NCI-H2227 (cell line): ENCODE data around the gene DGKI.

ENCODE experiments used
- DNase-seq: peaks from one replicate; lab custom pipeline; 2025; ENCODE audit not compliant: unreplicated experiment; lab: John Stamatoyannopoulos, UW

The DGKI gene

DNA sequence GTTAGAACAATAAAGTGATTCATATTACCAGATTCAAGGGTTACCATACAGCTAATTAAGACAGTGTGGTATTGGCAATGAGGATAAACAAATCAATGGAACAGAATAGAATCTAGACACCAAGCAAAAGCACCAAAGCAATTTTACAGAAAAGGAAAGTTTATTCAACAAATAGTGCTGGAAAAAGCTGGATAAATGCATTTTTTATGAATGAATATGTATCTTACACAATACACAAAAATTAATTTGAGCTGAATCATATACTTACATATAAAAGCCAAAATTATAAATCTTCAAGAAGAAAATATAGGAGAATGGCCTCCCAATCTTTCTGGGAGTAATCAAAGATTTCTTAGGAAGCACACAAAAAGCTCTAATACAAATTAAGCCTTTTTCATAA, 282.8 kb downstream of the DGKI start:
- no peak for DNase-seq

DNA sequence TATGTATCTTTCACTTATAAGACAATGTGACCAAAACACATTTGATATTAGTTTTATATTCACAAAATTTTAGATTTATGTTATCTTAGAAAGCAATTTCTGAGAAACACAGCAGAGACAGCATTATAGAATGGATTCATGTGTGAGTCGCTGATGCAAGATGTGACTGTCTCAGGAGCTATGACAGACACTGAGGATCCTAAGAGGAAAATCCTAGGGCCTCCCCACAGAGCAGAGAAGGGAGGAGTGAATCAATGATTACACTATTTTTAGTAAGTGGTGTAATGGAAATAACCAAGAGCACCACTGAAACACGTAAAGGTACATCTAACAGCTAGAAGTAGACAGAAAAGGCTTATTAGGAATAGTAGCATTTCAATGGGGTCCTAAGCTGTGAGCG, 299.3 kb downstream of the DGKI start:
- DNase-seq = no peak

DNA sequence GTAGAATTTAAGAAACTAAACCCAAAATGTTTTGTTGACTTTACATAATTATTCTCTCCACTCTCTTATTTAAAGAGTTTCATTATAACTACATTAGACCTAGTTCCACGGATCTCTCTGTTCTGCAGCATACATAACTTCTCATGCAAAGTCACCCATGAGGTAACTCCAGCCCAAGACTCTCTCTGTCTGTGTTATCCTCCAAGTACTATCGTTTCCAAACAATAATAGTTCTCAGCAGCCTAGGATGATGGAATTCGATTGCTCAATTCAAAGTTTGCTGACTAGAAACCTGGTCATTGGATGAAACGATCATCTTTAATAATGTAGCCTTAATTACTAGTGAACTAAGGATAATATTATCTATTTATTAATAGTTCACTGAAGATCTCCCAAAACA, 300.1 kb downstream of the DGKI start:
- DNase-seq = no peak

DNA sequence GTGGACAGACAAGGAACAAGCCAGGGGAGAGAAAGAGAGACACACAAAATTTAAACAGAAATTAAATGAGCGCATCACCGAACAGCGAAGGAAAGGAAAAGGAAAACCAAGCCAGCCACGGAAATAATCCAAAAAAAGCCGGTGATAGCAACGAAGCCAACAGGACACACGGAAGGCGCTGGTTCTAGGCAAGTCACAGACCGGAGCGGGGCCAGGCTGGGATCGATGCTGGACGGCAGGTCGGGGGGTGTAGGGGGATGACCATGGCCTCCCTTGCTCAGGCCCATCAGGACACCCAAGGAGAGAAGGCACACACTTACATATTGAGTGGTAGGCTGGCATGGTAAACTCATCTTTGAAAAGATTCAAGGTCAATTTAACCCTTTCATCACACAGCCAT, 300.8 kb downstream of the DGKI start:
- no peak for DNase-seq

DNA sequence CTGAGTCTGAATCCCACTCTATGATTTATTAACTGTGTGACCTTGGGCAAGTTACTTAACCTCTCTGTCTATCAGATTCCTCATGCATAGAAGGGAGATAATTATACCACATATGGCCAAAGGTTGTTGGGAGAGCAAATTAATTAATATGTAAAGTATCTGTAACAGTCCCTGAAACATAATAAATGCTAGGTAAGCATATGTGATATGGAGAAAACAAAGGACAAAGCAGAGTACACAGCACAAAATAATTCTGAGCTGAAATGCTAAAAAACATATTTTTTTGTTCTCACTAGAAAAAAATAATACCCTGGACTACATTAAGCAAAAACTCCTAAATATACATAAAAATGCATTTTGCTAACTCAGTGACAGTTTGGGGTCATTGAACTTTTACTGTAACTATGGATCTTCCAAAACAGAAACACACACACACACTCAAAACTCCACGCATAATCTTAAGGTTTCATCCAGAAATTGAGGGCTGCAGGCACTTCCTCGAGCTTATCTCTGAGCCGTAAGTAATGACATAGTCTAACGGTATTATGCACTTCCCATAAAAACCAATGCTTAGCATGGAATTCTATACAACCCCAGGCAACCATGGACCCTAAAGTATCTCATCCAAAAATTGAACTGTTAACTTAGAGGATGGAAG, 301.6 kb downstream of the DGKI start:
- DNase-seq = no peak

DNA sequence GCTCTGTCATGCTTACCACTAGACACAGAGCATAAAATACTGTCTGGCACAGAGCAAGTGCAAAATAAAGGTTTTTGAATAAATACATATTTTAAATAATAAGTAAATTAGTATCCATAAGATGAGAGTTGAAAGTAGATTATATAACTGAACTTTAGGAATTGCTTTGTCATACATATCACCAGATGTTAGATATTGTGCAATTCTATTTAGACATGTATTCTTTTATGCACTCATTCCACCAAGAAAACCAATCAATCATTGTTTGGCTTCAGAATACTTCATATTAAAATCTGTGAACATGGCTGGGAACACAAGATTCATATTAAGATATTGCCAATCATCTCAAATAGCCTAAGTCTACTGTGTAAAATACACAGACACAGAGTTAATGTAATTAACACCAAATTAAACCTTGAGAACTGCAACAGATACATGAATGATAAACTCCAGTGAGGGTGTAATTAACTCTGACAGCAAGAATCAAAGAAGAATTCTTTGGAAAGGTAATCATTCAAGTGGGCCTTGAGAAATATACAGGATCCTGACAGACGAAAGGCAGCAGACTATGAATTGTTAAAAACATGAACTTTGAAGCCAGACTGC, 302.2 kb downstream of the DGKI start:
- no peak for DNase-seq

DNA sequence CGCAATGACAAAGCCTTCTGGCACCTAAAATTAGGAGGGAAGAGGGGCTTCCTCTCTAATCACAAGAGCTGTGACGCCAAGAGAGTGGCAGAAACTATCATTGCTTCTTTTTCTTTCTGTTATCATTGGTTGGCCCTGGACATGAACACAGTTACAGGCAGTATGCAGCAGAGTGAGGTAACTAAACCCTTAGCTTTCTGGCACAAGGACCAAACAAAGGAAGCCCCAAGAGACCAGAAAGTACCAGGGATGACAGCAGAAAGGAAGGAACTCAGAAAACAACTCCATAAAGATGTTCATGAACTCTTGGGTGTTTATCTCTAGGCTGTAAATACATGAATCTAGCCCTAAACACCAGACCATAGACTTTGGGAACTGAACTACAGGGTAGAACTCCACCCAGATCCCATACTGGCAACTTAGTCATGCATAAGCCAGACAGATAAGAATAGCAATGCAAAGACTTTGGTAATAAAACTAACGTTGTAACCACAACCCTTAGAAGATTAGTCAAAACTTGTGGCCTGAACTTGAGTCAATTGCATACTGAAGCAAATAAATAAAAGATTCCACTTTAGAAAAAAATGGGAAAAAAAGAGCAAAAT, 307.6 kb downstream of the DGKI start:
- no peak for DNase-seq

DNA sequence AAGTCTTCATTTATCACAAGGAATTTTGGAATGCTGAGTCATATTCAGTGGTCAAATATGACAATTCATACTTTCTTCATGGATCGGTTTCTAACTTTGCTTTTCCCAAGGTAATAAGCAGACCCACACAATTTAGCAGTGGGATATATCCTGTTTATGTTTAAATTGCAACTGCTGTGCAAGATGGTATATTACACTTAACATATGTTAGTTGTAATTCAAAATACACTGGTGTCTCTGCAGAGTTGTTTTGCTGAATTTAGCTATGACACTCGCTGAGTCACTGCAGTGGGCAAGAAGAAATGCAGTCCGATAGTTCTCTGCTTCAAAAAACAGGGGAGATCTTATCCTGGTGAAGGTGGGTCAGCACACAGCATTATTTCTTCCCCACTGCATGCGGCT, 308.4 kb downstream of the DGKI start:
- no peak for DNase-seq

DNA sequence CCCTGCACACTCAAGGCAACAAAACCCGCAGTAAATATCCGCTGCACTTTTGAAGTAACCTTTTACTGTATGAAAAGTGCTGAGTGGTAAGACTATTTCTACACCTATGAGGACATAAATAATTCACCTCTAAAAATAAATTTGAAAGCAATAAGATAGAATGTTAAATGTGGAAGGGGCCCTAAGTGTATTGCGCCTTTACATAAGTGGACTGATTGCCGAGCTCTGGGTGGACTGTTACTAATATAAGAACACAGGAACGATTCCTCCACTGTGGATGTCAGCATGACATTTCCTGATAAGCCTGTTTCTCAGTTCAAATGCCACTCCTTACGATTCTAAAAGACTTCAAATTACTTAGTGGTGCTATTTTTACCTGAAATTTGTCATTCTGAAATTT, 311.2 kb downstream of the DGKI start:
- DNase-seq = no peak

DNA sequence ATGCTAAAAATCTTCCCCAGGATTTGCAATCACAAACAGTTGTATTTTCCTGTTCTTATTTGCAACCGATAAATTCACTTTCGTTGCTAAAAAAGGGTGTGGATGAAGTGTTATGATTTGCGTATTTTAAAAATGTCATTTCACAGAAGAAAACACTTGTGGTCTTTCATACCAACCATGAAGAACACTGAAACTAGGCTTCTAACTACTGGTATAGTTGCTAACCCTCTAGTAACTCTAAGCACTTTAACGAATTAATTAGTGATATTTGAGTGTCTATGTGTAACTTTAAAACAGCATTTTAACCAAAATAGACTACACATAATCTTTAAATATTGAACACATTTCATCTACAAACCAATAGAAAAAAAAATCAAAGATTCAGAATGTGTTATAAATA, 315.1 kb downstream of the DGKI start:
- no peak for DNase-seq

DNA sequence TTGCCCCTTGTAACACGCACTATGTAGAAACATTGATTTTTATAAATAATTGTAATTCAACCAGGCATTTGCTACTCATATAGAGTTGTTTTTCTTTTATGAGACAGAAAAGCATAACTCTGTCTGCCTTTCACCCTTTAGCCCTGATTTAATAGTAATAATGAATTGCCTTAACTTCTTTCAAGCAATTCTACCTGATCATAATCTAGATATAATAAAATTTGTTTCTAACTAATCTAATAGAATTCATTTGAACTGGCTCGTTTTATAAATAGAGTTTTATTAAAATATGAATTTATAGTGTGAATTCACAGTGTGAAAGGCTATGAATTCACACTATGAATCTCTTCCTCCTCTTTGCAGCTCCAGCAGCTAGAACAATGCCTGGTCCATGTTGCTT, 319.1 kb downstream of the DGKI start:
- no peak for DNase-seq

DNA sequence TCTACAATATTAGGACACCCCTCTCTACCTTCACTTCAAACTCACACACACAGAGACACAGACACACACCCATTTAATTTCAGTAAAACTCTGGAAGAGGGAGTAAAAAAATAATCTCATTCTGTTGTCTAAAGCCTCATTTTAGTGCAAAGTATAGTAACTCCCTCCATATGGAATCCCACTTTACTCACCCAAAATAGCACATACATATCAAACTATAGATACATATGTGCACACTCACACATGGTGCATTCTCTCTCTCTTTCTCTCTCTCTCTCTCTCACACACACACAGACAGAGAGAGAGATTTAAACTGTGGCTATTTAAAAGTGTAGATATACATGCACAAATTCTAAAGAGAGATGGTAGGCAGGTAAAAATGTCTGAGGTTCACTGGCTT, 323.6 kb downstream of the DGKI start:
- no peak for DNase-seq

DNA sequence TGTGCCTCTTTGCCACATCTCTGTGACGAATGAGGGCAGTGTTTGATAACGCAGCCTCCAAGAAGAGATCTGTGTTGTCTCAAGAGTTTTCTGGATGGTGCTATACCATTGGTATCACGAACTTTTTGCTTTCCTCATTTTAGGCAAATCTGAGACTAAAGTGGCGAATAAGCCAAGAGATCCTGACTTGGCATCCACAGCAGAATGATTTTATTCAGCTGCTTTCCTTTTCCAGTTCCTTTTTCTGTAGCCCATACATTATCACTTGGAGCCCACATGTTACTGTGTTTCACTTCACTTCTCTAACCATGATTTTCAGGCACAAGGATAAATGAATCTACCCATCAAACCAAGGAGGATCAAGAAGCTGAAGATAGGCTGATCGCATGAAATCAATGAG, 325.3 kb downstream of the DGKI start:
- DNase-seq = no peak

DNA sequence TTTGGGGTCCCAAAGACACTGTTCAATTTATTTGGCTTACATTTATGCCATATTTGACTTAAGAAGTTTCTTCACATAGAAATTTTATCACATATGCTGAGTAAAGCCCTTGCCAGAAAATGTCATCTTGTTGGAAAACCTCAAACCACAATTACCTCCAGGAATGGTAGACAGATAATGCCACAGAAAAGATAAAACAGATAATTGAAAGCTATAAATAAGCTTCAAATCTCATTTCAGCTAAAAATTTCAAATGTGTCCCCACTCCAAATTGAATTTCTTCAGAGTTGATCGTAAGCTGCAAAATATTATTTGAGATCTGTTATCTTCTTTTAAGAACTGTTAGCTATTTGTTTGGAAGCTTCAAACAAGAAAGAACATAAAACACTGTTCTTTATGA, 326.8 kb downstream of the DGKI start:
- DNase-seq = no peak

DNA sequence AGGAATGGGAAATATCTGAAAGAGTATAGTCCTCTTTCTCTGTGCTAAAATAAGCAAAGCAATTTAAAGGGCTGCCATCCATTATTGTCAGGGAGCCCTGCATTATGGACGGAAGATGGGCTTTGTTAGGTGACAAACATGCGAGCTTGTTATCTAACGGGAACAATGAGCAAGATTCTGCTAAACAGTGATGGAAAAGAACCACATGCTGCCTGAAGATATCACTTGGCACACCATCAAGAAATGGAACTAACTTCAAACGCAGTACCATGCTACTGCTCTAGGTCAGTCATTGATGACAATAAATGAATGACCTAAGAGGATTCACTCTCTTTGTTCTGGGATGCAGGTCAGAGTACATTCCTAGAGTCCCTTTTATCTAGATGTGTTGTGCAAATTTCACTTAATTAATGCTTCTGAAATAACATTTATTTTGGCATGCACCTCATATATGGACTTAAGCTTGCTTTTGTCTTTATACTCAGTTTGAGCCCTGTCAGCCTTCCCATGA, 327.5 kb downstream of the DGKI start:
- DNase-seq = no peak

DNA sequence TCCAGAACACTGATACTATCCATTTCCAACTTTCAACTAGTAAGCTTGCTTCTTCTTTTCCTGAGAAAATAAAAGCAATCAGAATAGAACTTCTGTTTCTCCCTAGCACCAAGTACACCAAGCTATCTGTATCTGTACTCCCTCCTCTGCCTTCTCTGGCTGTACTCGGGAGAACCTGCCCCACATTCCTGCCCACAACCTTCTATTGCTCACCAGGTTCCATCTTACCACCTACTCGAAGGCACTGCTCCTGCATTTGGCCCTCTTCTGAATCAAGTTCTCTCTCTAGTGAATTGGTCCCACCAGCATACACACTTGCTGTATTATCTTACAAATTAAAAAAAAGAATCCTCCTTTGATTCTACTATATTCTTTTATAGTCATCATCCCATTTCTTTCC, 333.7 kb downstream of the DGKI start:
- DNase-seq = no peak

DNA sequence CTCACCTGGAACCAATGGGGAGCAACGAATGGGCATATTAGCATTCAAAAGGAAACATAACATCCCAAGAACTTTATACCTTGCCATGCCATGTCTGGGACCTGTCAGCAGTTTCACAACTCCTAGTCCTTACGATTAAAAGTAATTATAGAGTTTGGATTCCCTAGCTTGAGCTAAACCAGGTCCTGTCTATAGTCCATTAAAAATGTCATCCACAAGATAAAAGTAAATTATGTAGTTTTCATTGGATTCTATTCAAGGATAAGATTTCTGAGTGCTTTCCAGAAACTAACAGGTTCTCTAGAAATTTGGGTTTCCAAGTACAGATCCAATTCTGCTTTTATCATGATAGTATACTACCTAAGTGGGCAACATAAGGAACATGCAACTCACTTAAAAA, 339.7 kb downstream of the DGKI start:
- DNase-seq = no peak

DNA sequence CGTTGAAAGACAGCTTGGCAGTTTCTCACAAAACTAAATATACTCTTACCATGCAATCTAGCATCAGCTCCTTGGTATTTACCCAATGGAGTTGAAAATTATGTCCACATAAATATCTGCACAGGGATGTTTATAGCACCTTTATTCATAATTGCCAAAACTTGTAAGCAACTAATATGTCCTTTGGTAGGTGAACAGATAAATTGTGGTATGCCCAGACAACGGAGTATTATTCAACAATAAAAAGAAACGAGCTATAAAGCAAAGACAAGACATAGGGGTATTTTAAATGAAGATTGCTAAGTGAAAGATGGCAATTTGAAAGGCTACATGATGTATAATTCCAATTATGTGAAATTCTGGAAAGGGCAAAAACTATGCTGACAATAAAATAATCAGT, 340.7 kb downstream of the DGKI start:
- no peak for DNase-seq

DNA sequence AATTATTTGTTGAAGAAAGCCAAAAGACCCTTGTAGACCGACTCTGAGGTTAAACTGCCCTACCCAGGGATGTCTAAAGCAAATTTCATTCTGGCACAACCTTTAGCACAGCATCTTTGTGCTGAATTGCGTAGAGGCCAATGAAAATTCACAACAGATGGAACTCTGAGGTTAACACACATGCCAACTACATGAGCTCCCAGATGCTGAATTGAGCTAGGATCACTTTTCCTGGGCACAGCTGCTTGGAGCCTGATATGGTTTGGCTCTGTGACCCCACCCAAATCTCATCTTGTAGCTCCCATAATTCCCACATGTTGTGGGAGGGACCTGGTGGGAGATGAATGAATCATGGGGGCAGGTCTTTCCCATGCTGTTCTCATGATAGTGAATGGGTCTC, 345.2 kb downstream of the DGKI start:
- DNase-seq = no peak

DNA sequence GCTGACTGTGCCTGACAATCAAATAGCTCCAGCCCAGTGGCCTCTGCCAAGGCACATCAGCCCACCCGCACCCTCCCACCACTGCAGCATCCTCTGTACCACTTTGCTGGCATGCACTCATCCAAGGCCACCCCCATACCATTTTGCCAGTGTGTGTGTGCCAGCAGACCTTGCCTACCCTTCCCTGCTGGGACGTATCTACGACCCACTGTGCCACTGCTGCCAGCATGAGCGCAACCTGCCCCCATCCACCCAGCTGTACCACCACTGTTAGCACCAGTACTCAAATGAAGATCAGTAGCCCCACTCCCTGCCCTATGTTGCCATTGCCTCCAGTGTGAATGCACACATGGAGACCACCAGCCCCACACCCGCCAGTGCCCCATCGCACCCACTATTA, 353.9 kb downstream of the DGKI start:
- no peak for DNase-seq

DNA sequence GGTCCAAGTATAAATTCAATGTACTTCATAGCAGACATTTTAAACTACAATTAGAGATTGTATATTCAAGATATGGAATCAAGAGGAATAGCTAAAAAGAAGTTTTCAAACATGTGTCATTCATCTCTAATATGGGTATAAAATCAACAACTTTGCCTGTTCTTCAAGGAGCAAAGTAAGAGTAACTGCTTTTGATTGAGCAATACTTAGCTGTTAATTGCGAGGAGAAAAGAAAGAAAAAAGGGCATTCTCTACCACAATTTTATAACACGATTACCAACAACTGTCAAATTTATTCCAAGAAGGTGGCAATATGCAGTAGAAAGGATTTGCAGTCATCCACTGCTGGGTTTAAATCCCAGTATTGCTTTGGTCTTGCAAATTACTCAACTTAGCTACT, 356.9 kb downstream of the DGKI start:
- DNase-seq = no peak

DNA sequence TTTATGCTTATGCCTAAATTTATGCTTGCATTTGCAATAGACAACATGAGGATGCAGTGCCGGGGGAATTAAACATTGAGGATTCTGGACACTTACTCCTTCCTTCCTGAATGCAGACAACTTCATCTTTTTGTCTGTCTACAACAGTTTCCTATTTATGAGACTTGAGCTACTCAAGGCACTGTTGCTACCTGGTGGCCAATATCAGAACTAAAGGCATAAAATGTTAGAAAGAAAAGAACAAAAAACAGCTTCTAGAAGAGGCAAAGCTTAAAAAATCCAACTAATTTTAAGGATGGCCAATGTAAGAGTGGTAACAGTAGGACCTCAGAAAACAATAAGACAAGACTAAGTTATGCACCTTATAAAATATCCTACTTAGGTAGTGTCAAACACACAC, 358.7 kb downstream of the DGKI start:
- DNase-seq = no peak

DNA sequence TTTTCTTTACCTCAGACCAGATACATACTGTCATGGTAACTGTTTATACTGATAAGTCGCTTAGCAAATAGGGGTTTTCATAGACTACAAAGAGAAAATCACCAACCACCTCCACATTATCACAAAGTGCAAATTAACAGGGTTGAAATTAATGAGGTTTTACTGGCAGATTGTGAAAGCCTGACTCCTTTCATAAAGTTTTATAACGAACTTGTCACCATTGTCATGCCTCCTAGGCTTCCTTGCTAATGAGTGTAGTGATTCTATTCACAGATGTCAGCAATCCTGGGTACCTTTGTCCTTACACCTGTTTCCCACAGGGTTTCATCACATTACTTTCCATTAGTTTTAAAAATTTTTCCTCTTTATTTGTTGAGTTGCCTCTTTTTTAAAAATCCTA, 361.0 kb downstream of the DGKI start:
- DNase-seq = no peak
